HepG2 (cell line): ENCODE measurements around the gene PSD. TPM values are rescaled to one million over a fixed set of nuclear protein-coding genes. Genes with fewer than 3 reads are reported as not detected.

Experiments
- ETV5 ChIP-seq: IDR thresholded peaks from 2 replicates; pipeline ENCODE4 v1.6.1; 2018; ENCODE audit warnings: missing biosample characterization, missing genetic modification reagents, inconsistent platforms, borderline replicate concordance
- HIVEP1 ChIP-seq: sonication (generic); formaldehyde crosslinking; IDR thresholded peaks from 2 replicates; pipeline ENCODE4 v1.4.0; 2020; ENCODE audit warnings: mild to moderate bottlenecking, missing genetic modification reagents
- KAT8 ChIP-seq: IDR thresholded peaks from 2 replicates; pipeline ENCODE4 v1.6.1; 2016; ENCODE audit warnings: missing genetic modification reagents, missing compliant biosample characterization
- KDM2A ChIP-seq: sonication (generic); formaldehyde crosslinking; IDR thresholded peaks from 2 replicates; pipeline ENCODE4 v1.4.0; 2020; ENCODE audit warnings: low read depth, missing genetic modification reagents, borderline replicate concordance
- MBD4 ChIP-seq: IDR thresholded peaks from 2 replicates; pipeline ENCODE4 v1.6.1; 2012; ENCODE audit warnings: low read length, inconsistent platforms, borderline replicate concordance
- NFE2L2 ChIP-seq: fragments of 150-350 bp; IDR thresholded peaks from 2 replicates; pipeline ENCODE4 v1.6.1; 2014; ENCODE audit warnings: low read length
- PCBP1 ChIP-seq: fragments of 200-400 bp; formaldehyde crosslinking; IDR thresholded peaks from 2 replicates; pipeline ENCODE4 v1.6.1; 2017; ENCODE audit warnings: mild to moderate bottlenecking, low read depth, low read length, borderline replicate concordance
- POLR2A ChIP-seq, 2 experiments: IDR thresholded peaks; 2 replicates each; pipeline ENCODE4 v1.6.1; 2011; ENCODE audit warnings: low read depth in 2 of 2, low read length in 2 of 2, mild to moderate bottlenecking in 1 of 2, moderate library complexity in 1 of 2; ENCODE audit not compliant: insufficient read depth in 1 of 2
- SAFB2 ChIP-seq: sonication (generic); formaldehyde crosslinking; IDR thresholded peaks from 2 replicates; pipeline ENCODE4 v1.5.1; 2020; ENCODE audit warnings: missing genetic modification reagents, low read depth, mild to moderate bottlenecking, borderline replicate concordance
- SIN3A ChIP-seq: IDR thresholded peaks from 2 replicates; pipeline ENCODE4 v1.6.1; 2011; ENCODE audit warnings: low read depth, mild to moderate bottlenecking, control low read depth, low read length, borderline replicate concordance
- TCF7 ChIP-seq: sonication (generic); IDR thresholded peaks from 2 replicates; pipeline ENCODE4 v1.6.1; 2016; ENCODE audit warnings: antibody characterized with exemption, low read depth
- TEAD3 ChIP-seq: optimal IDR thresholded peaks from 2 replicates; pipeline ENCODE3; 2016; ENCODE audit warnings: borderline replicate concordance
- ZBTB20 ChIP-seq: sonication (generic); formaldehyde crosslinking; IDR thresholded peaks from 2 replicates; pipeline ENCODE4 v1.8.1; 2023; ENCODE audit warnings: missing genetic modification reagents, low read depth, mild to moderate bottlenecking, borderline replicate concordance
- ZBTB7B ChIP-seq: sonication (generic); formaldehyde crosslinking; IDR thresholded peaks from 2 replicates; pipeline ENCODE4 v1.4.0; 2020; ENCODE audit warnings: missing genetic modification reagents
- ZNF205 ChIP-seq: IDR thresholded peaks from 2 replicates; pipeline ENCODE4 v1.6.1; 2018; ENCODE audit warnings: missing biosample characterization, missing genetic modification reagents
- ZNF383 ChIP-seq: sonication (generic); formaldehyde crosslinking; IDR thresholded peaks from 2 replicates; pipeline ENCODE4 v1.4.0; 2020; ENCODE audit warnings: missing genetic modification reagents, mild to moderate bottlenecking, borderline replicate concordance
- ZSCAN9 ChIP-seq: IDR thresholded peaks from 2 replicates; pipeline ENCODE4 v1.6.1; 2016; ENCODE audit warnings: borderline replicate concordance
- polyA plus RNA-seq, 8 experiments: library from polyadenylated mRNA; depleted of rRNA in 3 of 8; stranded (reverse) in 7 of 8; unstranded in 1 of 8; fragments of >200 nt; fragmentation: Illumina TruSeq in 4 of 8; extraction: Trizol in 4 of 8; gene quantifications; 2 replicates each; pipeline versions ENCODE4 v1.2.1 to v1.2.3, GENCODE V29; 2011 to 2016; ENCODE audit warnings: low read depth in 4 of 8, missing spikeins in 1 of 8, mixed read lengths in 1 of 8; ENCODE audit not compliant: insufficient read depth in 1 of 8
- total RNA-seq, 5 experiments: library from RNA; depleted of rRNA; stranded (reverse); fragments of >200 nt; fragmentation: Illumina TruSeq; extraction: Trizol; gene quantifications; 2 replicates each; pipeline ENCODE4 v1.2.3, GENCODE V29; 2016; ENCODE audit warnings: low read depth in 1 of 5
- TF ChIP-seq, protein P1 (sequence below): sonication (generic); formaldehyde crosslinking; IDR thresholded peaks from 2 replicates; pipeline ENCODE4 v1.4.0; 2020; ENCODE audit warnings: missing genetic modification reagents, borderline replicate concordance
- TF ChIP-seq, protein P2 (sequence below): IDR thresholded peaks from 2 replicates; pipeline ENCODE4 v1.6.1; 2016; ENCODE audit warnings: missing compliant biosample characterization, missing genetic modification reagents, borderline replicate concordance
- TF ChIP-seq, protein P3 (sequence below), 2 experiments: sonication (generic) in 1 of 2; formaldehyde crosslinking in 1 of 2; IDR thresholded peaks; 2 replicates each; pipeline versions ENCODE4 v1.4.0 to v1.6.1; 2016 to 2020; ENCODE audit warnings: borderline replicate concordance in 1 of 2, low read depth in 1 of 2, mild to moderate bottlenecking in 1 of 2, missing genetic modification reagents in 1 of 2
- TF ChIP-seq, protein P4 (sequence below): sonication (generic); formaldehyde crosslinking; IDR thresholded peaks from 2 replicates; pipeline ENCODE4 v1.5.1; 2020; ENCODE audit warnings: mild to moderate bottlenecking, moderate library complexity, missing genetic modification reagents

The PSD gene
- total and polyA plus RNA-seq, 2 of the 13 experiments (the other 11 are each of a cell fraction or from before 2014, with no cell fraction given) = 0.35 to 0.58 TPM

DNA sequence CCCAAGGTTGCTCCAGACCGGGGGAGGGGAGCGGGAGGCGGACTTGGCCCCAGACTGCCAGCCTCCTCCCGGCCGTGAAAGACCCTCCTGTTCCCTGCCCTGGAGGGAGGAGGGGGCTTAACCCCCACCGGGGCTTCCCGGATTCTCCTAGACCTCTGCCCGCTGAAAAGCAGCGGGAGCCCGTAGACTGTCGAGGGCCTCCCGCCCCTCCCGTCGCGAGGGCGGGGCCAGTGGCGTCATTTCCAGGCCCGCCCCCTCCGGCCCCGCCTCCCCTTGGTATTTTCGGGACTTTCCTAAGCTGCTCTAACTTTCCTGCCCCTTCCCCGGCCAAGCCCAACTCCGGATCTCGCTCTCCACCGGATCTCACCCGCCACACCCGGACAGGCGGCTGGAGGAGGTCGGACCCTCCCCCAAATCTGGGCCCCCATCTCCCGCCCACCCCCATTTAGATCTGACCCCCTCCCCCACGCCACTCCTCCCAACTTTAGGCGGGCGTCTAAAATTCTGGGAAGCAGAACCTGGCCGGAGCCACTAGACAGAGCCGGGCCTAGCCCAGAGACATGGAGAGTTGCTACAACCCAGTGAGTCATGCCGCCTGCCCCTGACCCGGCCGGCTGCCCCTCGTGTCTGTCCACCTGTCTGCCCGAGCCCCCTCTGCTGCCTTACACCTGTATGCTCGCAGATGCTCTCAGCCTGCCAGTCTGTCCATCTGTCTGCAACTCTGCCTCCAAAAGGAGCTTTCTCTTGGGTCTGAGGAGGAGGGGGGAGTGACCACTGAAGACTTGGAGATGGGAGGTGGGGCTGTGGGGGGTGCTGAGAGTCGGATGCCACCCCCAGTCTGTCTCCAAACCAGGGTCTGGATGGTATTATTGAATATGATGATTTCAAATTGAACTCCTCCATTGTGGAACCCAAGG is 22.9 kb downstream of the PSD start, which contains the start of gene NFKB2 (continued):
- TF ChIP-seq, protein P1, sequence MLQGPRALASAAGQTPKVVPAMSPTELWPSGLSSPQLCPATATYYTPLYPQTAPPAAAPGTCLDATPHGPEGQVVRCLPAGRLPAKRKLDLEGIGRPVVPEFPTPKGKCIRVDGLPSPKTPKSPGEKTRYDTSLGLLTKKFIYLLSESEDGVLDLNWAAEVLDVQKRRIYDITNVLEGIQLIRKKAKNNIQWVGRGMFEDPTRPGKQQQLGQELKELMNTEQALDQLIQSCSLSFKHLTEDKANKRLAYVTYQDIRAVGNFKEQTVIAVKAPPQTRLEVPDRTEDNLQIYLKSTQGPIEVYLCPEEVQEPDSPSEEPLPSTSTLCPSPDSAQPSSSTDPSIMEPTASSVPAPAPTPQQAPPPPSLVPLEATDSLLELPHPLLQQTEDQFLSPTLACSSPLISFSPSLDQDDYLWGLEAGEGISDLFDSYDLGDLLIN (CRISPR knock-in tag) = no peak
- peak; percentile 74; the same call in 1 of the 2 replicates for TF ChIP-seq SIN3A
- TF ChIP-seq ZSCAN9 (CRISPR knock-in tag) = no peak
- peak; percentile 90 for TF ChIP-seq HIVEP1 (CRISPR knock-in tag)
- TF ChIP-seq TCF7 = no peak
- no peak for TF ChIP-seq NFE2L2
- TF ChIP-seq, protein P2, sequence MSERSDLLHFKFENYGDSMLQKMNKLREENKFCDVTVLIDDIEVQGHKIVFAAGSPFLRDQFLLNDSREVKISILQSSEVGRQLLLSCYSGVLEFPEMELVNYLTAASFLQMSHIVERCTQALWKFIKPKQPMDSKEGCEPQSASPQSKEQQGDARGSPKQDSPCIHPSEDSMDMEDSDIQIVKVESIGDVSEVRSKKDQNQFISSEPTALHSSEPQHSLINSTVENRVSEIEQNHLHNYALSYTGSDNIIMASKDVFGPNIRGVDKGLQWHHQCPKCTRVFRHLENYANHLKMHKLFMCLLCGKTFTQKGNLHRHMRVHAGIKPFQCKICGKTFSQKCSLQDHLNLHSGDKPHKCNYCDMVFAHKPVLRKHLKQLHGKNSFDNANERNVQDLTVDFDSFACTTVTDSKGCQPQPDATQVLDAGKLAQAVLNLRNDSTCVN = no peak
- TF ChIP-seq, protein P3, sequence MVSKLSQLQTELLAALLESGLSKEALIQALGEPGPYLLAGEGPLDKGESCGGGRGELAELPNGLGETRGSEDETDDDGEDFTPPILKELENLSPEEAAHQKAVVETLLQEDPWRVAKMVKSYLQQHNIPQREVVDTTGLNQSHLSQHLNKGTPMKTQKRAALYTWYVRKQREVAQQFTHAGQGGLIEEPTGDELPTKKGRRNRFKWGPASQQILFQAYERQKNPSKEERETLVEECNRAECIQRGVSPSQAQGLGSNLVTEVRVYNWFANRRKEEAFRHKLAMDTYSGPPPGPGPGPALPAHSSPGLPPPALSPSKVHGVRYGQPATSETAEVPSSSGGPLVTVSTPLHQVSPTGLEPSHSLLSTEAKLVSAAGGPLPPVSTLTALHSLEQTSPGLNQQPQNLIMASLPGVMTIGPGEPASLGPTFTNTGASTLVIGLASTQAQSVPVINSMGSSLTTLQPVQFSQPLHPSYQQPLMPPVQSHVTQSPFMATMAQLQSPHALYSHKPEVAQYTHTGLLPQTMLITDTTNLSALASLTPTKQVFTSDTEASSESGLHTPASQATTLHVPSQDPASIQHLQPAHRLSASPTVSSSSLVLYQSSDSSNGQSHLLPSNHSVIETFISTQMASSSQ (IDR thresholded peaks at IDR 0.05; ENCODE audit: low read depth) = no peak
- TF ChIP-seq, protein P3 (CRISPR knock-in tag; IDR thresholded peaks at IDR 0.05; ENCODE audit: borderline replicate concordance) = no peak
- no peak for TF ChIP-seq MBD4
- no peak for TF ChIP-seq ZNF205
- peak in 1 of 2 experiments; percentile 54; a peak in 1 of 4 replicates for TF ChIP-seq POLR2A (IDR thresholded peaks at IDR 0.05; ENCODE audit: insufficient read depth in 1 of 2, low read depth in 2 of 2, low read length in 2 of 2)
- peak; percentile 0; the same call in 1 of the 2 replicates for TF ChIP-seq ZBTB7B (CRISPR knock-in tag)
- peak; percentile 48 for TF ChIP-seq KDM2A (CRISPR knock-in tag)
- TF ChIP-seq PCBP1 = peak; percentile 31; the same call in 1 of the 2 replicates
- 0 out of 2 replicates have a peak, but pooled peaks have one; percentile 29 for TF ChIP-seq KAT8 (CRISPR knock-in tag)
- TF ChIP-seq ETV5 (CRISPR knock-in tag) = no peak; the same call in 1 of the 2 replicates
- no peak for TF ChIP-seq ZBTB20 (CRISPR knock-in tag)
- TF ChIP-seq ZNF383 = no peak
- no peak for TF ChIP-seq SAFB2 (CRISPR knock-in tag)
- TF ChIP-seq, protein P4, sequence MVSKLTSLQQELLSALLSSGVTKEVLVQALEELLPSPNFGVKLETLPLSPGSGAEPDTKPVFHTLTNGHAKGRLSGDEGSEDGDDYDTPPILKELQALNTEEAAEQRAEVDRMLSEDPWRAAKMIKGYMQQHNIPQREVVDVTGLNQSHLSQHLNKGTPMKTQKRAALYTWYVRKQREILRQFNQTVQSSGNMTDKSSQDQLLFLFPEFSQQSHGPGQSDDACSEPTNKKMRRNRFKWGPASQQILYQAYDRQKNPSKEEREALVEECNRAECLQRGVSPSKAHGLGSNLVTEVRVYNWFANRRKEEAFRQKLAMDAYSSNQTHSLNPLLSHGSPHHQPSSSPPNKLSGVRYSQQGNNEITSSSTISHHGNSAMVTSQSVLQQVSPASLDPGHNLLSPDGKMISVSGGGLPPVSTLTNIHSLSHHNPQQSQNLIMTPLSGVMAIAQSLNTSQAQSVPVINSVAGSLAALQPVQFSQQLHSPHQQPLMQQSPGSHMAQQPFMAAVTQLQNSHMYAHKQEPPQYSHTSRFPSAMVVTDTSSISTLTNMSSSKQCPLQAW (CRISPR knock-in tag) = peak; percentile 33; the same call in 1 of the 2 replicates
- peak; percentile 67 for TF ChIP-seq TEAD3
